HG03575 (cell line): ENCODE data around the gene SEMA6A.

Experiments
- ATAC-seq: cut with Tn5 transposase; IDR thresholded peaks from one replicate; pipeline ENCODE4 v1.9.1; 2021; ENCODE audit not compliant: unreplicated experiment, insufficient number of reproducible peaks, low FRiP score; ENCODE audit errors: extremely low read depth

SEMA6A gene

GRCh38 chr5:116579144-116579543 is 4.5 kb upstream of the SEMA6A start:
- no peak for ATAC-seq

GRCh38 chr5:116578676-116579075 is 4.1 kb upstream of the SEMA6A start:
- ATAC-seq = no peak

GRCh38 chr5:116577064-116577788 is 2.6 kb upstream of the SEMA6A start:
- ATAC-seq = peak; percentile 57

- no peak for ATAC-seq
Measured at GRCh38 chr5:116576053-116576713, 1.6 kb upstream of the SEMA6A start.

- ATAC-seq = no peak
Measured at GRCh38 chr5:116575326-116576052, 866 bp upstream of the SEMA6A start.

GRCh38 chr5:116573702-116574366 is 789 bp downstream of the SEMA6A start:
- ATAC-seq = no peak

- no peak for ATAC-seq
Measured at GRCh38 chr5:116573279-116573701, 1.3 kb downstream of the SEMA6A start.

- no peak for ATAC-seq
Measured at GRCh38 chr5:116572350-116573278, 2.0 kb downstream of the SEMA6A start.

GRCh38 chr5:116571568-116572349 is 2.9 kb downstream of the SEMA6A start:
- ATAC-seq = no peak

GRCh38 chr5:116569999-116570398 is 4.6 kb downstream of the SEMA6A start:
- no peak for ATAC-seq

- ATAC-seq = no peak
Measured at GRCh38 chr5:116567106-116567505, 7.5 kb downstream of the SEMA6A start.

- ATAC-seq = peak; percentile 63
Measured at GRCh38 chr5:116566251-116566650, 8.4 kb downstream of the SEMA6A start.

GRCh38 chr5:116564756-116565490 is 9.7 kb downstream of the SEMA6A start:
- ATAC-seq = no peak

- ATAC-seq = no peak
Measured at GRCh38 chr5:116564312-116564711, 10.3 kb downstream of the SEMA6A start.

- ATAC-seq = no peak
Measured at GRCh38 chr5:116563736-116564308, 10.8 kb downstream of the SEMA6A start.

GRCh38 chr5:116562669-116563068 is 12.0 kb downstream of the SEMA6A start:
- no peak for ATAC-seq

GRCh38 chr5:116561658-116562057 is 13.0 kb downstream of the SEMA6A start:
- ATAC-seq = no peak
